HEK293 (cell line): Measurements from ENCODE around the gene RER1.

Experiments
- CTCF ChIA-PET: fragments of 350-600 bp; formaldehyde crosslinking; extraction: SDS; loops from one replicate; lab custom pipeline; 2021; ENCODE audit warnings: antibody characterized with exemption; lab: Yijun Ruan, JAX
- POLR2A ChIA-PET: fragments of 300-600 bp; formaldehyde crosslinking; extraction: SDS; loops from one replicate; lab custom pipeline; 2020; ENCODE audit warnings: antibody characterized with exemption, inconsistent platforms; lab: Yijun Ruan, JAX
- H3K27ac ChIP-seq: fragments of 200-500 bp; sonication (Bioruptor generic); 2 replicates; pipeline ENCODE4 v1.5.1; 2014; ENCODE audit warnings: low read depth, low read length, control low read depth, inconsistent platforms; ENCODE audit errors: extremely low read depth
- H3K36me3 ChIP-seq, 2 experiments: fragments of 200-500 bp in 1 of 2; sonication (Bioruptor generic) in 1 of 2; 1 replicate in 1 of 2; 2 replicates in 1 of 2; pipeline ENCODE4 v1.5.1; 2014 to 2017; ENCODE audit warnings: inconsistent platforms in 2 of 2, low read length in 2 of 2; ENCODE audit not compliant: control insufficient read depth in 2 of 2, insufficient read depth in 1 of 2
- H3K4me1 ChIP-seq: fragments of 200-500 bp; sonication (Bioruptor generic); 2 replicates; pipeline ENCODE4 v1.5.1; 2014; ENCODE audit warnings: mild to moderate bottlenecking, low read length, inconsistent platforms; ENCODE audit not compliant: control insufficient read depth, insufficient read depth
- H3K4me3 ChIP-seq: 2 replicates; pipeline ENCODE4 v1.5.1; 2011; ENCODE audit warnings: low read depth, mild to moderate bottlenecking, control low read depth, low read length, moderate library complexity
- H3K9me3 ChIP-seq: fragments of 200-500 bp; sonication (Bioruptor generic); 2 replicates; pipeline ENCODE4 v1.5.1; 2014; ENCODE audit warnings: low read depth, low read length, inconsistent platforms; ENCODE audit not compliant: control insufficient read depth, insufficient read depth
- GLIS2 ChIP-seq: fragments of 450-650 bp; formaldehyde crosslinking; IDR thresholded peaks from 2 replicates; pipeline ENCODE4 v1.5.1; 2016; ENCODE audit warnings: missing biosample characterization, missing genetic modification characterization
- PRDM1 ChIP-seq: fragments of 450-650 bp; formaldehyde crosslinking; IDR thresholded peaks from 2 replicates; pipeline ENCODE4; 2016; ENCODE audit warnings: missing biosample characterization, missing genetic modification characterization
- ZBTB17 ChIP-seq: fragments of 450-650 bp; formaldehyde crosslinking; IDR thresholded peaks from 2 replicates; pipeline ENCODE4 v1.5.1; 2016; ENCODE audit warnings: missing biosample characterization, missing genetic modification characterization
- ZNF138 ChIP-seq: fragments of 450-650 bp; formaldehyde crosslinking; IDR thresholded peaks from 2 replicates; pipeline ENCODE4 v1.5.1; 2016; ENCODE audit warnings: missing biosample characterization, missing genetic modification characterization, borderline replicate concordance
- ZNF248 ChIP-seq: fragments of 450-650 bp; formaldehyde crosslinking; IDR thresholded peaks from 2 replicates; pipeline ENCODE4 v1.5.1; 2017; ENCODE audit warnings: missing biosample characterization, missing genetic modification characterization
- ZNF48 ChIP-seq: fragments of 450-650 bp; formaldehyde crosslinking; IDR thresholded peaks from 2 replicates; pipeline ENCODE4 v1.5.1; 2016; ENCODE audit warnings: missing biosample characterization, missing genetic modification characterization
- ZNF561 ChIP-seq: fragments of 450-650 bp; IDR thresholded peaks from 2 replicates; pipeline ENCODE4 v1.5.1; 2018; ENCODE audit warnings: missing biosample characterization, missing genetic modification characterization, borderline replicate concordance
- ZNF571 ChIP-seq: fragments of 450-650 bp; formaldehyde crosslinking; IDR thresholded peaks from 2 replicates; pipeline ENCODE4 v1.5.0; 2017; ENCODE audit warnings: missing biosample characterization, missing genetic modification characterization
- ZNF629 ChIP-seq: fragments of 450-650 bp; formaldehyde crosslinking; IDR thresholded peaks from 2 replicates; pipeline ENCODE4 v1.5.1; 2017; ENCODE audit warnings: missing biosample characterization, missing genetic modification characterization
- ZNF677 ChIP-seq: fragments of 450-650 bp; IDR thresholded peaks from 2 replicates; pipeline ENCODE4 v1.5.0; 2018; ENCODE audit warnings: missing biosample characterization, mild to moderate bottlenecking, missing genetic modification characterization, moderate library complexity
- TF ChIP-seq, protein P1 (sequence below): fragments of 450-650 bp; formaldehyde crosslinking; IDR thresholded peaks from 2 replicates; pipeline ENCODE4 v1.5.1; 2016; ENCODE audit warnings: missing biosample characterization, missing genetic modification characterization
- TF ChIP-seq, protein P2 (sequence below): fragments of 450-650 bp; IDR thresholded peaks from 2 replicates; pipeline ENCODE4 v1.5.1; 2018; ENCODE audit warnings: missing biosample characterization, mild to moderate bottlenecking, missing genetic modification characterization
- TF ChIP-seq, protein P3 (sequence below): fragments of 450-650 bp; formaldehyde crosslinking; IDR thresholded peaks from 2 replicates; pipeline ENCODE4 v1.5.1; 2017; ENCODE audit warnings: missing biosample characterization, mild to moderate bottlenecking, missing genetic modification characterization, moderate library complexity
- TF ChIP-seq, protein P4 (sequence below): fragments of 450-650 bp; formaldehyde crosslinking; IDR thresholded peaks from 2 replicates; pipeline ENCODE4 v1.5.1; 2016; ENCODE audit warnings: missing biosample characterization, missing genetic modification characterization, borderline replicate concordance
- TF ChIP-seq, protein P5 (sequence below): IDR thresholded peaks from 2 replicates; pipeline ENCODE4 v1.6.1; 2011; ENCODE audit warnings: mild to moderate bottlenecking, low read depth, low read length, borderline replicate concordance

RER1 gene

DNA sequence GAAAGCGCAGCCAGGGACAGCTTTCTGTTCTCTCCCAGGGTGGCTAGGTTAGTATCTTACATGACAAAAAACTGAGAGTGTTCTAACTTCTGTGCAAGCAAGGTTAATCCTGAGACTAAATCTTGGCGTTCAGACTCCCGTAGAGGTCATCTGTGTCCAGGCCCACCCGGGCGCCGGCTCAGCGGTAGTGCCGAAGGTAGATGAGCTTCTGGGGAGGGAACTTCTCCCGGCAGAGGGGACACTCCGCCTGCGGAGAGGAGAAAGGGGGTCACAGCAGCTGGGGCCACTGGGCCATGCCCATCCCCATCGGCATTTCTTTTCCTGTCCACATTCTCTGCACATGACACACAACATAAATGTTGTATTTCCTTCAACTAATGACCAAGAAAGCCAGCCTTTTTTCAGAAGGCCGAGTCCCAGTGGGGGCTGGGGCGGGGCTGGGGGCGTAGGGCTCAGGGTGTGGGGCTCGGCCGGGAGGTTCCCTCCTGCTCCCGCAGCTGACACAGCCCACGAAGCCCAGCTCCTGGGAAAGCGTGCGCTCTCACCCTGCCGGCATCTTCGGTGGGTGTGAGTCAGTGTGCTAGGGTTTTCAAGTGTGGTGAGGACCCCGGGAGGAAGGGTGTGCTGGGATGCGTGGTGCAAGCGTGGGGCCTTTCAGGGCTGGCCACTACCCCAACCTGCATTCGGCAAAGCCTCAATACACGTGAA, 14.1 kb downstream of the RER1 start:
- CTCF ChIA-PET: no interaction called here
- Histone ChIP-seq H3K36me3 (peaks cover 3 to 95% of the 10 kb centered on the region in 2 experiments; a peak in 1 of 3 replicates), H3K4me3 (no peak overlapping the region)
- TF ChIP-seq ZNF248 (no peak), PRDM1 (tag by site-specific recombination) (no peak), ZNF561 (tag by site-specific recombination) (no peak), ZNF571 (tag by site-specific recombination) (no peak), ZNF48 (tag by site-specific recombination) (no peak), ZNF138 (tag by site-specific recombination) (no peak), ZBTB17 (tag by site-specific recombination) (no peak), GLIS2 (tag by site-specific recombination) (no peak), ZNF677 (tag by site-specific recombination) (no peak), ZNF629 (no peak)
- TF ChIP-seq, protein P1, sequence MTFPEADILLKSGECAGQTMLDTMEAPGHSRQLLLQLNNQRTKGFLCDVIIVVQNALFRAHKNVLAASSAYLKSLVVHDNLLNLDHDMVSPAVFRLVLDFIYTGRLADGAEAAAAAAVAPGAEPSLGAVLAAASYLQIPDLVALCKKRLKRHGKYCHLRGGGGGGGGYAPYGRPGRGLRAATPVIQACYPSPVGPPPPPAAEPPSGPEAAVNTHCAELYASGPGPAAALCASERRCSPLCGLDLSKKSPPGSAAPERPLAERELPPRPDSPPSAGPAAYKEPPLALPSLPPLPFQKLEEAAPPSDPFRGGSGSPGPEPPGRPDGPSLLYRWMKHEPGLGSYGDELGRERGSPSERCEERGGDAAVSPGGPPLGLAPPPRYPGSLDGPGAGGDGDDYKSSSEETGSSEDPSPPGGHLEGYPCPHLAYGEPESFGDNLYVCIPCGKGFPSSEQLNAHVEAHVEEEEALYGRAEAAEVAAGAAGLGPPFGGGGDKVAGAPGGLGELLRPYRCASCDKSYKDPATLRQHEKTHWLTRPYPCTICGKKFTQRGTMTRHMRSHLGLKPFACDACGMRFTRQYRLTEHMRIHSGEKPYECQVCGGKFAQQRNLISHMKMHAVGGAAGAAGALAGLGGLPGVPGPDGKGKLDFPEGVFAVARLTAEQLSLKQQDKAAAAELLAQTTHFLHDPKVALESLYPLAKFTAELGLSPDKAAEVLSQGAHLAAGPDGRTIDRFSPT: no peak
- TF ChIP-seq, protein P2, sequence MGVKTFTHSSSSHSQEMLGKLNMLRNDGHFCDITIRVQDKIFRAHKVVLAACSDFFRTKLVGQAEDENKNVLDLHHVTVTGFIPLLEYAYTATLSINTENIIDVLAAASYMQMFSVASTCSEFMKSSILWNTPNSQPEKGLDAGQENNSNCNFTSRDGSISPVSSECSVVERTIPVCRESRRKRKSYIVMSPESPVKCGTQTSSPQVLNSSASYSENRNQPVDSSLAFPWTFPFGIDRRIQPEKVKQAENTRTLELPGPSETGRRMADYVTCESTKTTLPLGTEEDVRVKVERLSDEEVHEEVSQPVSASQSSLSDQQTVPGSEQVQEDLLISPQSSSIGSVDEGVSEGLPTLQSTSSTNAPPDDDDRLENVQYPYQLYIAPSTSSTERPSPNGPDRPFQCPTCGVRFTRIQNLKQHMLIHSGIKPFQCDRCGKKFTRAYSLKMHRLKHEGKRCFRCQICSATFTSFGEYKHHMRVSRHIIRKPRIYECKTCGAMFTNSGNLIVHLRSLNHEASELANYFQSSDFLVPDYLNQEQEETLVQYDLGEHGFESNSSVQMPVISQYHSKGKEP (tag by site-specific recombination): no peak
- TF ChIP-seq, protein P3, sequence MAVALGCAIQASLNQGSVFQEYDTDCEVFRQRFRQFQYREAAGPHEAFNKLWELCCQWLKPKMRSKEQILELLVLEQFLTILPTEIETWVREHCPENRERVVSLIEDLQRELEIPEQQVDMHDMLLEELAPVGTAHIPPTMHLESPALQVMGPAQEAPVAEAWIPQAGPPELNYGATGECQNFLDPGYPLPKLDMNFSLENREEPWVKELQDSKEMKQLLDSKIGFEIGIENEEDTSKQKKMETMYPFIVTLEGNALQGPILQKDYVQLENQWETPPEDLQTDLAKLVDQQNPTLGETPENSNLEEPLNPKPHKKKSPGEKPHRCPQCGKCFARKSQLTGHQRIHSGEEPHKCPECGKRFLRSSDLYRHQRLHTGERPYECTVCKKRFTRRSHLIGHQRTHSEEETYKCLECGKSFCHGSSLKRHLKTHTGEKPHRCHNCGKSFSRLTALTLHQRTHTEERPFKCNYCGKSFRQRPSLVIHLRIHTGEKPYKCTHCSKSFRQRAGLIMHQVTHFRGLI (tag by site-specific recombination): no peak
- TF ChIP-seq, protein P4, sequence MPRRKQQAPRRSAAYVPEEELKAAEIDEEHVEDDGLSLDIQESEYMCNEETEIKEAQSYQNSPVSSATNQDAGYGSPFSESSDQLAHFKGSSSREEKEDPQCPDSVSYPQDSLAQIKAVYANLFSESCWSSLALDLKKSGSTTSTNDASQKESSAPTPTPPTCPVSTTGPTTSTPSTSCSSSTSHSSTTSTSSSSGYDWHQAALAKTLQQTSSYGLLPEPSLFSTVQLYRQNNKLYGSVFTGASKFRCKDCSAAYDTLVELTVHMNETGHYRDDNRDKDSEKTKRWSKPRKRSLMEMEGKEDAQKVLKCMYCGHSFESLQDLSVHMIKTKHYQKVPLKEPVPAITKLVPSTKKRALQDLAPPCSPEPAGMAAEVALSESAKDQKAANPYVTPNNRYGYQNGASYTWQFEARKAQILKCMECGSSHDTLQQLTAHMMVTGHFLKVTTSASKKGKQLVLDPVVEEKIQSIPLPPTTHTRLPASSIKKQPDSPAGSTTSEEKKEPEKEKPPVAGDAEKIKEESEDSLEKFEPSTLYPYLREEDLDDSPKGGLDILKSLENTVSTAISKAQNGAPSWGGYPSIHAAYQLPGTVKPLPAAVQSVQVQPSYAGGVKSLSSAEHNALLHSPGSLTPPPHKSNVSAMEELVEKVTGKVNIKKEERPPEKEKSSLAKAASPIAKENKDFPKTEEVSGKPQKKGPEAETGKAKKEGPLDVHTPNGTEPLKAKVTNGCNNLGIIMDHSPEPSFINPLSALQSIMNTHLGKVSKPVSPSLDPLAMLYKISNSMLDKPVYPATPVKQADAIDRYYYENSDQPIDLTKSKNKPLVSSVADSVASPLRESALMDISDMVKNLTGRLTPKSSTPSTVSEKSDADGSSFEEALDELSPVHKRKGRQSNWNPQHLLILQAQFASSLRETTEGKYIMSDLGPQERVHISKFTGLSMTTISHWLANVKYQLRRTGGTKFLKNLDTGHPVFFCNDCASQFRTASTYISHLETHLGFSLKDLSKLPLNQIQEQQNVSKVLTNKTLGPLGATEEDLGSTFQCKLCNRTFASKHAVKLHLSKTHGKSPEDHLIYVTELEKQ: no peak
- TF ChIP-seq, protein P5, sequence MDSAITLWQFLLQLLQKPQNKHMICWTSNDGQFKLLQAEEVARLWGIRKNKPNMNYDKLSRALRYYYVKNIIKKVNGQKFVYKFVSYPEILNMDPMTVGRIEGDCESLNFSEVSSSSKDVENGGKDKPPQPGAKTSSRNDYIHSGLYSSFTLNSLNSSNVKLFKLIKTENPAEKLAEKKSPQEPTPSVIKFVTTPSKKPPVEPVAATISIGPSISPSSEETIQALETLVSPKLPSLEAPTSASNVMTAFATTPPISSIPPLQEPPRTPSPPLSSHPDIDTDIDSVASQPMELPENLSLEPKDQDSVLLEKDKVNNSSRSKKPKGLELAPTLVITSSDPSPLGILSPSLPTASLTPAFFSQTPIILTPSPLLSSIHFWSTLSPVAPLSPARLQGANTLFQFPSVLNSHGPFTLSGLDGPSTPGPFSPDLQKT: no peak
- TF ChIP-seq, all 188 proteins: peak for 0
- POLR2A ChIA-PET: interaction anchor here (0.7 to 1.9 kb wide), 4 partner anchors 12 to 140 kb away, joined by 3 to 5 read pairs (median 4); partner anchors contain the start of genes MORN1 and RER1
- no peaks in the 10 kb centered on the region for H3K4me1 ChIP-seq
- no peaks in the 10 kb centered on the region for H3K9me3 ChIP-seq
- H3K27ac ChIP-seq: peak overlapping the region; percentile 25; the same call in 1 of the 2 replicates
